GM12864 (cell line): ENCODE results near the gene RTN1.

Experiments
- DNase-seq: peaks from one replicate; pipeline ENCODE4 v3.0.0-alpha.2; 2011; ENCODE audit warnings: low read depth
- H3K4me3 ChIP-seq: 2 replicates; pipeline ENCODE4 v1.5.1; 2011; ENCODE audit warnings: mild to moderate bottlenecking, low read depth, low read length, control low read depth
- CTCF ChIP-seq: IDR thresholded peaks from 2 replicates; pipeline ENCODE4 v1.5.1; 2011; ENCODE audit warnings: low read depth, mild to moderate bottlenecking, moderate library complexity, low read length, control low read depth, inconsistent platforms; ENCODE audit errors: missing control alignments

The RTN1 gene

GRCh38 chr14:59811815-59812214 lies 58.8 kb downstream of the RTN1 start:
- no peak for DNase-seq
- H3K4me3 ChIP-seq, result no peak overlapping the region
- TF ChIP-seq CTCF, result no peak

GRCh38 chr14:59811073-59811472 lies 59.5 kb downstream of the RTN1 start:
- no peak for TF ChIP-seq CTCF
- H3K4me3 ChIP-seq, result no peak overlapping the region

GRCh38 chr14:59803052-59803540 lies 67.5 kb downstream of the RTN1 start:
- DNase-seq, result no peak
- no peak for TF ChIP-seq CTCF
- H3K4me3 ChIP-seq, result no peak overlapping the region

More at GRCh38 chr14:59811073-59811472, 59.5 kb downstream of the RTN1 start:
- no peak for DNase-seq

GRCh38 chr14:59788176-59788575 lies 82.4 kb downstream of the RTN1 start:
- DNase-seq, result no peak
- TF ChIP-seq CTCF, result no peak
- no peak overlapping the region for H3K4me3 ChIP-seq

- no peak for TF ChIP-seq CTCF
- no peak overlapping the region for H3K4me3 ChIP-seq
- DNase-seq, result no peak
Measured at GRCh38 chr14:59787045-59787674, 83.4 kb downstream of the RTN1 start.

- TF ChIP-seq CTCF, result no peak
- no peak for DNase-seq
- no peak overlapping the region for H3K4me3 ChIP-seq
Measured at GRCh38 chr14:59785629-59786028, 84.9 kb downstream of the RTN1 start.

- no peak for TF ChIP-seq CTCF
- no peak overlapping the region for H3K4me3 ChIP-seq
- DNase-seq, result no peak
Measured at GRCh38 chr14:59782760-59783159, 87.8 kb downstream of the RTN1 start.
